ENCODE results near the gene ICAM1. TPM values are rescaled to one million over a fixed set of nuclear protein-coding genes. Genes with fewer than 3 reads are reported as not detected.

The ICAM1 gene
- total and polyA plus RNA-seq, 2 of the 8 experiments (the other 6 are each of a cell fraction or from before 2014, with no cell fraction given) = 4.0 to 9.4 TPM

GRCh38 chr19:10292206-10292788 lies 21.4 kb downstream of the ICAM1 start (continued):
- TF ChIP-seq CREB1 (IDR thresholded peaks at IDR 0.05) (peak; percentile 41; the same call in 1 of the 2 replicates), CTBP2 (IDR thresholded peaks at IDR 0.05; ENCODE audit: borderline replicate concordance, insufficient read depth, insufficient read length, low read length) (no peak), MAFK (IDR thresholded peaks at IDR 0.05; ENCODE audit: low read depth, low read length) (no peak), TEAD4 (IDR thresholded peaks at IDR 0.05; ENCODE audit: low read depth, low read length) (peak; percentile 63), POU5F1 (IDR thresholded peaks at IDR 0.05; ENCODE audit: low read depth, low read length) (no peak)

All from H1 (cell line).